GM19463 (cell line): Measurements from ENCODE around the gene MGRN1.
"Not testable (repeated sequence)": the region's sequence is repeated elsewhere in the genome, so short reads cannot be mapped to it uniquely, and the experiment has no call there.

Source experiments
- ATAC-seq: cut with Tn5 transposase; IDR thresholded peaks from one replicate; pipeline ENCODE4 v1.9.1; 2021; ENCODE audit warnings: mild to moderate bottlenecking, moderate library complexity; ENCODE audit not compliant: unreplicated experiment

The MGRN1 gene

DNA sequence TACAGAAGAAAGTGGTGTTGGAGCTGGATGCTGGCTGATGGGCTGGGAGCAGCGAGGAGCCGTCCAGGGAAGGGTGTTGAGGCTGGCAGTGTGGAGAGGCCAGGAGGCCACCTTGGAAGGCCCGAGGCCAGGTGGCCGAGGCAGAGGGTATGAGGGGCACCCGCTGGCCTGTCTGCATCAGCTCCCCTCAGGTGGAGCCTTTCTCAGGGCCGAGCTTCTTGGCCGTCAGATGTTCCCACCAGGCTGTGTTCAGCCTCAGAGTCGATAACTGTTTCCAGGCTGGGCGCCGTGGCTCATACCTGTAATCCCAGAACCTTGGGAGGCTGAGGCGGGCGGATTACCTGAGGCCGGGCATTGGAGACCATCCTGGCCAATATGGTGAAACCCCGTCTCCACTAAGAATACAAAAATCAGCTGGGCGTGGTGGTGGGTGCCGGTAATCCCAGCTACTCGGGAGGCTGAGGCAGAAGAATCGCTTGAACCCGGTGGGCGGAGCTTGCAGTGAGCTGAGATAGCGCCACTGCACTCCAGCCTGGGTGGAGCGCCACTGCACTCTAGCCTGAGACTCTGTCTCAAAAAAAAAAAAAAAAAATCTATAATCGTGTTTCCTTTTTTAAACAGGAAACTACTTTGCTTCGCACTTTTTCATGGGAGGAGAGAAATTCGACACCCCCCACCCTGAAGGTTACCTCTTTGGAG, 25.3 kb downstream of the MGRN1 start:
- no peak for ATAC-seq

GRCh38 chr16:4650443-4651074, 25.9 kb downstream of the MGRN1 start:
- ATAC-seq = not testable (repeated sequence)

DNA sequence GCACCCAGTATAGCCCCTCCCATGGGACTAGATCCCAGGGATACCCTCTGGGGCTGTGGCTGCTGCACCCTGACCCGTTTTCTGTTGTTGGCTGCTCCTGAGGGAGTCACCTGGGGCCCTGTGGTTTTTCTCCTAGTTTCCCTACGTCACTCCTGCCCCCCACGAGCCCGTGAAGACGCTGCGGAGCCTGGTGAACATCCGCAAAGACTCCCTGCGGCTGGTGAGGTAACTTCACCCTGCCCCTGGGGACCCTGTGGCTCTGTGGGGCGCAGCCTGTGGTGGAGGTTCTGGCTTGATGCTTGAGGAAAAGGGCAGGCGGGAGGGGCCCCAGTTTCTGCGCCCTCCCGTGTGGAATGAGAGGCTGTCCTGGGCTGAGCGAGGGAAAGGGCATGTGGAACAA, 27.2 kb downstream of the MGRN1 start:
- peak; percentile 46 for ATAC-seq

DNA sequence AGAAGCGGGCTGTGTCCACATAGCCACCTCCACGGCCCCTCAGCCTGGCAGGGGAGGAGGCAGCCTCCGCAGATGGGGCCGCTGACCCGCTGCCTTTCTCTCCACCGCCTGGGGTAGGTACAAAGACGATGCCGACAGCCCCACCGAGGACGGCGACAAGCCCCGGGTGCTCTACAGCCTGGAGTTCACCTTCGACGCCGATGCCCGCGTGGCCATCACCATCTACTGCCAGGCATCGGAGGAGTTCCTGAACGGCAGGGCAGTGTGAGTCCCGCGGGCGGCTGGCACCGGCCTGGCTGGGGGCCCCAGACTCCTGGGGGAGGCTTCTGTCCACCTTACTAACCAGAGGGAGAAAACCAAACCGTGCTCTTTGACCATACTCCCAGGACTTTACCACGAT, 27.9 kb downstream of the MGRN1 start:
- no peak for ATAC-seq

GRCh38 chr16:4654011-4654963, 29.7 kb downstream of the MGRN1 start:
- no peak for ATAC-seq

GRCh38 chr16:4654964-4655590, 30.5 kb downstream of the MGRN1 start:
- ATAC-seq = no peak

DNA sequence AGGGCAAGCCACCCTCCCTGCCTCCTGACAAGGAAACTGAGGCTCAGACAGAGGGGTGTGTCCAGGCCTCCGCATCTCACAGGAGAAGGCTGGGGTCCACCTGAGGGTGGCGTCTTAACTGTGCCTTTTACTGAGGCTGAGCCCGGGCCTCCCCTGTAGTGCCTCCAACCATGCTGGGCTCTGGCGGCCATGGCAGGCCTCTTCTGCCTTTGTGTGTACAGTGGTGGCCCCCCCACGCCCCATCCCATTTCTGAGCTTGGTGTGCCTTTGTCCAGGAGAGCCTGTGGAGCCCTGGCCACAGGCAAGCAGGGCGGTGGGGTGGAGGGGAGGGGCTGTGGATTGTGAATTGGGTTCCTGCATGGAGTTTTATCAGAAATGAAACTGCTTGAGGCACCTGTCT, 31.2 kb downstream of the MGRN1 start:
- ATAC-seq = no peak

- ATAC-seq = no peak
Measured at GRCh38 chr16:4656221-4656620, 31.6 kb downstream of the MGRN1 start.

DNA sequence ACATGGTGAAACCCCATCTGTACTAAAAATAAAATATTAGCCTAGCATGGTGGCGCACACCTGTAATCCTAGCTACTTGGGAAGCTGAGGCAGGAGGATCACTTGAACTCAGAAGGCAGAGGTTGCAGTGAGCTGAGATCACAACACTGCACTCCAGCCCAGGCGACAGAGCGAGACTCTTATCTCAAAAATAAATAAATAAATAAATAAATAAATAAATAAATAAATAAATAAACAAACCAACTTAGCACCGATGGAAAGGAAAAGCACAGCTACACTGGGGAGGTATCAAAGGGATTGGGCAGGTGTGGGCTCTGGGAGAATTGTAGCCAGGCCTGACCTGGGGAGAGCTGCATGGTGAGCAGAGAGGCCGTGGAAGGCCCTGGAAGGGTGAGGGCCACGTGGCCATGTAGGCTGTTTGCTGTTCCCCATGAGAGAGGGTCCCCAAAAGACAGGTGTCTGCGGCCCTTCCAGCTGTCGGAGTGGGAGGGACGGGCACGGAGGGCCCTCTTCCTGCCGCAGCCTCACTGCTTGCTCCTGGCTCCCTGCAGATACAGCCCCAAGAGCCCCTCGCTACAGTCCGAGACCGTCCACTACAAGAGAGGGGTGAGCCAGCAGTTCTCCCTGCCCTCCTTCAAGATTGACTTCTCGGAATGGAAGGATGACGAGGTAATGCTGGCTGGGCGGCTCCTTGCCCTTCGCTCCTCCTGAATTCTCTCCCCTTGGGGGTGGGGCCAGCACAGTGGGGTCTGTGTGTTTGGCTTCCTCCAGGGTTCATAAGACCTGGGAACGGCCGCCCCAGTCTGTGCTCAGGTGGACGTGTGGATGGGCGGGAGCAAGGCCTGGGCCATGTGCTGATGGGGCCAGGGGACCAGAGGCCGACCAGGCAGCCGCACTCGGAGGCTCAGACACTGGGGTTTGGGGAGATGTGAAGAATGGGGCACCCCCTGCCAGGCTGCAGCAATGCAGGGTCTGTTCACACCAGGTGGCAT, 32.4 kb downstream of the MGRN1 start:
- ATAC-seq = no peak

- no peak for ATAC-seq
Measured at GRCh38 chr16:4659363-4660353, 35.0 kb downstream of the MGRN1 start.

- ATAC-seq = peak; percentile 45
Measured at GRCh38 chr16:4660454-4661007, 35.9 kb downstream of the MGRN1 start.

DNA sequence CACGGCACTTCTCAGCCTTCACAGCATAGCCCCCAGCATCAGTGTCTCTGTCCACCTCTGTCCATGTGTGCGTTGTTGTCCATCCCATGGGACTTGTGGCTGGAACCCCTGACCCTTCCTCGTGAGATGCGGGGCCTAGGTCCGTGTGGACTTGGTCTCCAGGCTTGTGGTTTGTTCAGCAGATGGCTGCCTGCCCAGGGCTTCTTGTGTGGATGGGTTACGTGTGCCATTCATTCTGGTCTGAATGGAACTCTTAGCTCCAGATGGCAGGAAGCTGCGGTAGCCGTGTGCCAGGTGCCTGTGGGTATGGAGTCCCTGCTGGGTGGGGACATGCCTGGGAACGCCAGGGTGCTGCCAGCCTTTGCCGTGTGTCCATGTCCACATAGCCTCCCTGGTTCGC, 37.0 kb downstream of the MGRN1 start:
- ATAC-seq = no peak

DNA sequence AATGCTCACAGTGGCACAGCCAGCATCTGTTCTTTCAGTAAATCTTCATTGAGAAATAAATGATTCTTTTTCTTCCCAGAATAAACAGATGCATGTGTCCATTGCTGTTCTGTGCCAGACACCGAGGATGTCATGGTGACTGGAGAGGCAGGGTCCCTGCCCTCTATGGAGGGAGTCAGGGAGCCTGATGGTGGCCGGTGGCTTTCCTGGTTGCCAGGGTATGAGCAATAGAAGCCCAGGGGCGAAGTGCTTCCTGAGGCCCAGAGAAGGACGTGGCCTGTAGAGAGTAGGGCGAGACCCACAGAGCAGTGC, 38.8 kb downstream of the MGRN1 start:
- no peak for ATAC-seq

- no peak for ATAC-seq
Measured at GRCh38 chr16:4663777-4664465, 39.3 kb downstream of the MGRN1 start.

- ATAC-seq = peak; percentile 43
Measured at GRCh38 chr16:4664538-4665418, 40.2 kb downstream of the MGRN1 start.

DNA sequence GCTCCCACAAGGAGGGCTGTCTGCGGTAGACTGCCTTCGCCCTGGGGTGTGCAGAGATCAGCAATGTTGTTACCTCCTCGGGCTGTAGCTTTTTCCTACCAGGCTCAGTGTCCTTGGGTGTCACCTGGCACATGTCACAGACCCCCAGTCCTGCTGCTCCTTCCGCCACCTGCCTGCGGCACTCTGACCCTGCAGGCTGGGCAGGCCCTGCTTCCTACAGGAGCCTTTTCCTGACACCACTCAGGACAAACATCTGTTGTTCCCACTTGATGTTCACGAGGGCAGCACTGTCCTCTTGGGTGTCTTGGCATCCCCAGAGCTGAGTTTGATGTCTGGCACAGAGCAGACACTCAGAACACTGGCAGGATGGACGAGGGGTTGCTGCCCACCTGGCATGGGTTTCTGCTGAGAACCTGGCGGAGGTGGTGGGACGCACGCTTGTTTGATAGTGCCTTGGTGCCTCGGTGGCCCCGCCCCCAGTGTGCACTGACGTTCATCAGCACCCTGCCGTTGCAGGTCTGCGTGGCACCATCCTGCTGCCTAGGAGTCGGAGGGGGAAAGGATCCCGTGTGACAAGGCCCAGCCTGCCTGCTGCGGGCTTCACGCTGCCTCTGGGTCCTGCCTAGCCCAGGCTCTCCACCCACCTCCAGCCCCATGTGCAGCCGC, 42.0 kb downstream of the MGRN1 start:
- ATAC-seq = no peak
